H1 (cell line): Measurements from ENCODE around the gene LIN28B.

Experiments
- BCL11A ChIP-seq, 2 experiments: IDR thresholded peaks; one replicate each; pipeline ENCODE4 v1.6.1; 2011; ENCODE audit warnings: low read depth in 2 of 2, low read length in 2 of 2, mild to moderate bottlenecking in 2 of 2
- CEBPB ChIP-seq: IDR thresholded peaks from 2 replicates; pipeline ENCODE4 v1.6.1; 2012; ENCODE audit warnings: low read depth, low read length
- CTCF ChIP-seq, 3 experiments: IDR thresholded peaks; 1 replicate in 2 of 3; 2 replicates in 1 of 3; pipeline versions ENCODE4 v1.5.1 to v1.6.1; 2011; ENCODE audit warnings: low read length in 3 of 3, mild to moderate bottlenecking in 3 of 3, inconsistent platforms in 2 of 3, low read depth in 1 of 3, moderate library complexity in 1 of 3; ENCODE audit not compliant: insufficient read depth in 1 of 3; ENCODE audit errors: control extremely low read depth in 1 of 3
- GABPA ChIP-seq: IDR thresholded peaks from 2 replicates; pipeline ENCODE4 v1.6.1; 2011; ENCODE audit warnings: mild to moderate bottlenecking, low read length, moderate library complexity, borderline replicate concordance; ENCODE audit not compliant: insufficient read depth
- POLR2A ChIP-seq, 2 experiments: IDR thresholded peaks; 1 replicate in 1 of 2; 2 replicates in 1 of 2; pipeline ENCODE4 v1.6.1; 2011; ENCODE audit warnings: low read depth in 2 of 2, low read length in 2 of 2, mild to moderate bottlenecking in 2 of 2; ENCODE audit errors: control extremely low read depth in 1 of 2
- RAD21 ChIP-seq, 2 experiments: IDR thresholded peaks in 1 of 2; conservative IDR thresholded peaks in 1 of 2; 2 replicates each; pipeline ENCODE4 v1.6.1; 2011; ENCODE audit warnings: low read depth in 2 of 2, low read length in 2 of 2, improper control_type of control experiment in 1 of 2, inconsistent platforms in 1 of 2, mild to moderate bottlenecking in 1 of 2, moderate library complexity in 1 of 2
- SP4 ChIP-seq: IDR thresholded peaks from 2 replicates; pipeline ENCODE4 v1.6.1; 2012; ENCODE audit warnings: low read length, inconsistent platforms
- TAF1 ChIP-seq: IDR thresholded peaks from 2 replicates; pipeline ENCODE4 v1.6.1; 2011; ENCODE audit warnings: mild to moderate bottlenecking, low read depth, low read length

- TF ChIP-seq RAD21 (IDR thresholded peaks at IDR 0.05 in 1 of 2, conservative IDR thresholded peaks at IDR 0.05 in 1 of 2; ENCODE audit: low read depth in 2 of 2, low read length in 2 of 2) (no peak), POLR2A (IDR thresholded peaks at IDR 0.05; ENCODE audit: control extremely low read depth in 1 of 2, low read depth in 2 of 2, low read length in 2 of 2) (no peak), CEBPB (no peak), TAF1 (no peak), SP4 (no peak), GABPA (no peak), CTCF (IDR thresholded peaks at IDR 0.05; ENCODE audit: control extremely low read depth in 1 of 3, insufficient read depth in 1 of 3, low read depth in 1 of 3, low read length in 3 of 3) (no peak), BCL11A (IDR thresholded peaks at IDR 0.05; ENCODE audit: low read depth in 2 of 2, low read length in 2 of 2) (no peak)
These were observed 48.6 kb upstream of the LIN28B start for GRCh38 chr6:104908031-104908887.
